K562 (cell line): ENCODE data around the gene NT5C1A.

Experiments used
- CCNT2 ChIP-seq: IDR thresholded peaks from 2 replicates; pipeline ENCODE4 v1.6.1; 2011; ENCODE audit warnings: borderline replicate concordance, low read depth, mild to moderate bottlenecking, moderate library complexity, mixed read lengths, low read length; ENCODE audit not compliant: insufficient read length; ENCODE audit errors: extremely low read depth
- JUNB ChIP-seq: fragments of 450-650 bp; formaldehyde crosslinking; conservative IDR thresholded peaks from 2 replicates; pipeline ENCODE4 v1.4.0; 2020; ENCODE audit warnings: mild to moderate bottlenecking
- POLR2A ChIP-seq: fragments of 450-650 bp; conservative IDR thresholded peaks from 2 replicates; pipeline ENCODE4 v1.6.1; 2016
- POU5F1 ChIP-seq: fragments of 150-350 bp; IDR thresholded peaks from 2 replicates; pipeline ENCODE4 v1.6.1; 2014; ENCODE audit warnings: borderline replicate concordance, low read length, low read depth, mild to moderate bottlenecking; ENCODE audit not compliant: partially characterized antibody
- TF ChIP-seq, protein P1 (sequence below): fragments of 450-650 bp; formaldehyde crosslinking; IDR thresholded peaks from 2 replicates; pipeline ENCODE4 v1.4.0; 2022; ENCODE audit warnings: missing genetic modification characterization

DNA sequence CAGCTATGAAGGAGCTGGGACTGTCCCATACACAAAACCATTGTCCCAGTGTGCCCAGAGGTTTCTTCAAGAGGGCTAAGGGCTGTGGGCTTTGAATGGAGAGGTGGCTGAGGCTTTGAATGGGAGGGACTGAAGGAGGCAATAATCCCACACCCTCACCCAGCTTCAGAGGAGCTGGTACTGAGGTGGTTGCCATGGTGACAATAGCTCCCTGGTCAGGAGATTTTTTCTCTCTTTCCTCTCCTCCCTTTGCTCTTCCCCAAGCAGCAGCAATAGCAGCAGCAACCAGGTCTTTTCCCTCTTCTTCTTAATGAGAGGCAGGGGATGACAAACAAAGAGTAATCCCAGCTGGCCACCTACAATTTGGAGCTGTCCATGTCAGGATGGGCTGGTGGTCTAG, 17.7 kb upstream of the NT5C1A start:
- TF ChIP-seq CCNT2 (no peak), POLR2A (no peak), POU5F1 (no peak), JUNB (CRISPR knock-in tag) (no peak)
- TF ChIP-seq, protein P1, sequence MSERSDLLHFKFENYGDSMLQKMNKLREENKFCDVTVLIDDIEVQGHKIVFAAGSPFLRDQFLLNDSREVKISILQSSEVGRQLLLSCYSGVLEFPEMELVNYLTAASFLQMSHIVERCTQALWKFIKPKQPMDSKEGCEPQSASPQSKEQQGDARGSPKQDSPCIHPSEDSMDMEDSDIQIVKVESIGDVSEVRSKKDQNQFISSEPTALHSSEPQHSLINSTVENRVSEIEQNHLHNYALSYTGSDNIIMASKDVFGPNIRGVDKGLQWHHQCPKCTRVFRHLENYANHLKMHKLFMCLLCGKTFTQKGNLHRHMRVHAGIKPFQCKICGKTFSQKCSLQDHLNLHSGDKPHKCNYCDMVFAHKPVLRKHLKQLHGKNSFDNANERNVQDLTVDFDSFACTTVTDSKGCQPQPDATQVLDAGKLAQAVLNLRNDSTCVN (CRISPR knock-in tag): no peak
